Measurements from ENCODE around the gene CAMKK2.
"Not testable (repeated sequence)": the region's sequence is repeated elsewhere in the genome, so short reads cannot be mapped to it uniquely, and the experiment has no call there.

Gene CAMKK2

DNA sequence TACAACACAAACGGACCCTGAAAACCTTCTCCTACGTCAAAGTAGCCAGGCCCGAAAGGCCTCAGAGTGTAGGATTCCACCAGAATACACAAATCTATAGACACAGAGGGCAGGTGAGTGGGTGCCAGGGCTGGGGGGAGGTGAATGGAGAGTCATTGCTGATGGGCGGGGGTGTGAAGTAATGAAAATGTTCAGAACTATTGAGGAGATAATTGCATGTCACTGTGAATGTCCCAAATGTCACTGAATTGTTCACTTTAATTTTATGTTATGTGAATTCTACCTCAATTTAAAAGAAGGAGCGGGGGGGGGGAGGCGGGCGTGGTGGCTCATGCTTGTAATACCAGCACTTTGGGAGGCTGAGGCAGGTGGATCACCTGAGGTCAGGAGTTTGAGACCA lies 50.6 kb downstream of the CAMKK2 start:
- no peak for DNase-seq (ENCODE audit: low spot score)

DNA sequence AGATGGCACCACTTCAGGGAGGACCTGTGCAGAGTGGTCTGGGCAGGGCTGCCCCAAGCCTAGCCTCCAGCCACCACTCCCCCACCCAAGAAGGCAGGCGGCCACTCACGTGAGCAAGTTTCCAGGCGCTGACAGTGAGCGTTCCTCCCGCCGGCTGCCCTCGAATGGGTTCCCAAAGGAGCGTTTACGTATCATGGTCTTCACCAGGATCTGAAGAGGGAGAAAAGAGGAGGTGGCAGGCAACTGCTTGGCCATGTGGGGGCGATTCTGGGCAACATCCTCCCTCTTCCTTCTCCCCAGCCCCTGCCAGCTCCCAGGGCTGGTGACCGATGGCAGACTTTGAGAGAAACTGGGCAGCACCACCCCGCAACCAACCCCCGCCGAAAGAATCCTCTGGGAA lies 51.5 kb downstream of the CAMKK2 start:
- DNase-seq (ENCODE audit: low spot score): no peak

DNA sequence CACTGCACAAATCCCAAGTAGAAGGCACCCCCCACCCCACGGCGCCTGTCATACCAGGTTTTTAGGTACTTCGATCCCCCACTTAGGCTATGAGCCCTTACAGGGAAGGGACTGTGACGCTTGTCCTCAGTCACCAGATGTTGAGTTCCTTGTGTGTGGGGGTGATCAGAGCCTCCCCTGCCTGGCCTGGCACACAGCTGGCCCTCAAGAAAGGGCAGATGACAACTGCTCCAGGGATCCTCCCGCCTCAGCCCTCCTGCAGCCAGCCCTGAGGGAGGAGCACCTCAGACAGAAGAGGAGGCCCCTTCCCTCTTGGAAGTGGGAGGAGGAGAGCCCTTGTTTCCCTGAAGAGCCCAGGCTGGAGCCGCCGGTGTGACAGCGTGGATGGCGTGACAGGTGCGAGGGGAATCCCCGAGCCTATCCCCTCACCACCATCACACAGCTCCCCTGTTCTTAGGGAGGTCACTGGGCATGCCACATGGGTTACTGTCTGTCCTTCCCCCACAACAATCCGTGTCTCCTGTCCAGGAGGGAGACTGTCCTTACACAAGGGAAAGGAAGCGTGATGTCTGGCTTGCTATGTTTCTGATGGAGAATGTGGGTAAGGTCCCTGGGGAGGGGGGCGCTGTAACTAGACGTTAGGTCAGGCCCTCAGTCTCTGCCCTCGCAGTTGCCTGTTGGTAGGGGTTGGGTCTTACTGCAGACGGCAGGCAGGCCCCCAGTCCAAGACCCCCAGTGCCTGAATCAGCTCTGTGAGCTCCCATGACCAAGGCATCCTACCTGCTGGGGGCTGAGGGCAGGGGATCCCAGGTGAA lies 55.1 kb downstream of the CAMKK2 start:
- no peak for DNase-seq (ENCODE audit: low spot score)

DNA sequence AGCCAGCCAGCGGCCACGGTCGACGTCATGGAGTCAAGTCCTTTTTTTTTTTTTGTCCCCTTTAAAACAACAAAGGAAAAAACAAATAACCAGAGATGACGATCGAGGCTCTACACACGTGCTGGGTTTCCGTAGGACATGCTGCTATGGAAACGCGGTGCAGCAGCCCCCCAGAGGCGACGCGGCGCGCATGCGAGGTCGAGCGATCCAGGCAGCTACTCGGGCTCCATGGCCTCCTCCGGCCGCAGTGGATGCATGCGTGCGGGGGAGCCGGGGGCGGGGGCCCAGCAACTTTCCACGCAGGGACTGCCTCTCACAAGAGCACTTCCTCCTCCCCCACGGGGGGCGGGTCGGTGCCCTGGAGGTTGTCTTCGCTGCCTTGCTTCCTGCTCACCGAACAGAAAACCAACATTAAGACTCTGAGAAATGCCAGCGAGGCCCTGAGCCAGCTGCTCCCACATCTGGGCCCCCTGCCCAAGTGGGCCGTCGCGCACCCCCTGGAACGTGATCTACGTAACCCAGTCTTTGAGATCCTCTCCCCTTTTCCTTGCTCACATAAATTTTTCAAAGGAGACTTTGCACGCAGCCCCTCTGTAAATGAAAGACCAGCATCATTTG lies 55.9 kb downstream of the CAMKK2 start:
- no peak for DNase-seq (ENCODE audit: low spot score)

DNA sequence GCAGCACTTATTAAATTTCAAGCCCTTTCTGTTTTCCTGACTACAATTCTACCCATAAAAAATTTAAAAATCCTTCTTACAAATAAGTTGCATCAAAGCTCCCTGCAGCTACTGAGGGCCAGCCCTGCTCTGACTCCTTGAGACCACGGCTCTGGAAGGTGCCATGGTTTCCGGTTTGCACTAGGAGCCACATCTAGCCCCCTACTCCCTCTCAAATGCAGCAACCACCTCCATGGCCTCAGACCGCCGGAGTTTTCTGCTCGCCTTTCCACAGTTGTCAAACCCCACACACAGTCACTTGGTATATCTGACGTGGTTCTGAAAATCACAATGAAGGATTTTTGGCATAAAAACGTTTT lies 56.5 kb downstream of the CAMKK2 start:
- DNase-seq (ENCODE audit: low spot score): no peak

DNA sequence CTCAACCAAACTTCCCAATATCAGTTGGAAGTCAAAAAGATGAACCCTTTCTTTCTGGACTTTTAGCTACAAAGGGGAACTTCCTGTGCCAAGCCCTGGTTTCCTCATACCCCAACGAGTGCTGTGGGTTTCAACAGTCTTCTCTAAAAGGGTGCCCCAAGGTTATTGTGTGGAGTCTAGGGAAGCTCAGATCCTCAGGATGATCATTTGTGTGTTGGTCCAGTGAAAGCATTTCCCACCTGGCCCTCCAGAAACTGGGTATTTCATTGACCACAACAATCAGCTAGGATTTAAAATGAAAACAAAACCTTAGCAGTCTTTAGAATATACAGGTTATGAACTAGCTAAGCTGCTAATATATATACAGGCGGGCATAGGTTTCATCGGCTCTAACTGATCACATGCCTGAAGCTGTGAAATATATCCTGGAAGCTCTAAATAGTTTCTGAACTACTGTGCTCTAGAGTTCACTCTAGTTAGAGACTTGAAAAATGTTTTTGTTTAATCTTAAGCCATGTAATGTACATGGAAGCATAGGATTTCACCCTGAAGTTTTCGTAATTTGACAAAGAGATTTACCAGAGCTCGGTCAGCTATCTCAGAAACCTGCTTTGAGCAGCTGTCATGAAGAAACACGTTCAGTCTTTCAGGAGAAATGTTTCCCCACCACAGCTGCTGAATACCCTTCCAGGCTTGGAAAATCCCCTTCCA lies 57.0 kb downstream of the CAMKK2 start:
- DNase-seq (ENCODE audit: low spot score): no peak

DNA sequence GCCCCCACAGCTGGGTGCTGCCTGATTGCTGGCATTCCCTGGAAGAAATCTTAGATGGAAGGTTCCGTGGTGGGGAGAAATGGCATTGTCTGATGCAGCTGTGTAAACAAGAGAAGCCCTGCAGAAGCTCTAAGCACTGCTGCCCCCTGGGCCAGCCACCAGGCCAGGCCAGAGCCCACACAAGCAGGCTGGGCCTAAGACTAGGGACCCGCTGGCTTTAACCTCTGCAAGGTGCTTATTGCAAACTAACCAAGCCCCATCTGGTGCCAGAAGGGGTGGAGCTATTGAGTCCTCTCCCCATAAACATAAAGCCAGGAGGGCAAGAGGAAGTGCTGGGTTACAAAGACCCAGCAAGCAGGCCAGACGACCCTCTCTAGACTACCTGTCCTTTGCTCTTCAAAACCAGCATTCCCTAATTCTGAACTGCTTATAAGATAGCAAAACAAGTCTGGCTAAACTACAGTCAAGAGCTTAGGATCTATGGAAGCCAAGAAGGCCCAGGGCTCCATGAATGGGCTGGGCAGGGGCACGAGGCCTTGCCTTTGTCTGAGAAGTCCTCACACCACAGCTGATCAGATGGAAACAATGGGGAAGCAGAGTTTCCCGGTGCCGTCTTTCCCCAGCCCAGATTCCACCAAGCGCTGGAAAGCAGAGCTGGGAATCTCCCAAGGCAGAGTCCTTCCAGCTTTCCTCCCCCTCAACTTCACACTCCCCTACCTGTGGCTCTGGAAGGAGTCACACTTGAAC lies 57.7 kb downstream of the CAMKK2 start:
- no peak for DNase-seq (ENCODE audit: low spot score)

DNA sequence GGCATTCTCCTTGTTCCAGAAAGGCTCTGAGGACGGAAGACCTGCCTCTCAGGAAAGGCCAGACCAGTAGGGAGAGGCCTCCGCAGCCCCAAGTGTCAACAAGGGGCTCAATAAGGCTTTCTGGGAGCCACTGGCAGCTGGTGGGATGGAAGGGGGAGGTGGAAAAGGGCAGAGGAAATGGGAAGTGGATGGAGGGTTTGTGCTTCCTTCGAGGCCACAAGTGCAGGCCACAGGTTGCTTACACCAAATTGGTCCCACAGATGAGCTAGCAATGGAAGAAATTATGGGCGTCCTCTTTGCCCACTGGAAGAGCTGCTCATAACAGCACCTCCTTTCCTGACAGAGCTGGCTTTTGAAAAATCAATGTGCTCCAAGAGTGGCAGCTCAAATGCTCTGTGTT lies 58.4 kb downstream of the CAMKK2 start:
- no peak for DNase-seq (ENCODE audit: low spot score)

DNA sequence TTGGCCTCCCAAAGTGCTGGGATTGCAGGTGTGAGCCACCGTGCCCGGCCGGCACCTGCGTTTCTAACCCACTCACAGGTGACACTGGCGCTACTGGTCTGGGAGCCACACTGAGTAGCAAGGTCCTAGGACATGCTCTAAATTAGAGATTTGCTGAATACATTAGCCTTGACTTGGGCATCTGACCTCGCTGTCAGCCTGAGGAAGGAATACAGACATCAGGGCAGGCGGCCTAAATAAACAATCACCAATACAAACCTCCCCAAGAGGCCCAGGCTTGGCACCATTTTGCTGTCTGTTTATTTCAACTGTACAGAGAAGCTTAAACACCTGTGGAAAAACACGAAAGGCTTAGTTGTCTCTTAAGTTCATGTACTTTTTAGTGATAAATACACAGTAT lies 59.1 kb downstream of the CAMKK2 start:
- DNase-seq (ENCODE audit: low spot score): no peak

DNA sequence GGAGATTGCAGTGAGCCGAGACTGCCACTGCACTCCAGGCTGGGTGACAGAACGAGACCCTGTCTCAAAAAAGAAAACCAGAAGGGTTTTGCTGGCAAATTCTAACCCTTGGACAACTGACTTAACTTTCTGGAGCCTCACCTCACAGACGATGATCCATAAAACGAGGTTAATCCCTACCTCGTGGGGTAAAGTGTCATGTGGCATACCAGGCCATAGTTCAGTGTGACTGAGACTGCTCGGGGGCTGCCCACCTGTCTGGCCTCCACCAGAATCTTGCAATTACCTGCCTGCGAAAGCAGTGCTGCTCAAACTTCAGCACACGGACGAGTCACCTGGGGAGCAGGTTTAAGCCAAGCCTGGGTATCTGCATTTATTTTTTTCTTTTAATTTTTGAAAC lies 59.7 kb downstream of the CAMKK2 start:
- DNase-seq (ENCODE audit: low spot score): no peak

DNA sequence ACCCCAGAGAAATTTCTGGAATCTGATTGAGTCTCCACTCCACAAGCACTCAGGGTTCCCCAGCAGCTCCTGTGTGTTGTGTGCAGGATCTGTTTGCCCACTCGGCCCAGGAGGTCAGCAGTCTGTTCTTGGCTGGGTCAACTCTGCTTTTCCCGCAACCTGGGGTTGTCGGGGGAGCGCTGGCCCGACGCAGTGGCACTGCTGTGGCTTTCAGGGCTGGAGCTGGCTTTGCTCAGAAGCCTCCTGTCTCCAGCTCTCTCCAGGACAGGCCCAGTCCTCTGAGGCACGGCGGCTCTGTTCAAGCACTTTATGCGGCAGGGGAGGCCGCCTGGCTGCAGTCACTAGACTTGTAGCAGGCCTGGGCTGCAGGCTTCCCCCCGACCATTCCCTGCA lies 62.9 kb downstream of the CAMKK2 start:
- DNase-seq (ENCODE audit: low spot score): no peak

DNA sequence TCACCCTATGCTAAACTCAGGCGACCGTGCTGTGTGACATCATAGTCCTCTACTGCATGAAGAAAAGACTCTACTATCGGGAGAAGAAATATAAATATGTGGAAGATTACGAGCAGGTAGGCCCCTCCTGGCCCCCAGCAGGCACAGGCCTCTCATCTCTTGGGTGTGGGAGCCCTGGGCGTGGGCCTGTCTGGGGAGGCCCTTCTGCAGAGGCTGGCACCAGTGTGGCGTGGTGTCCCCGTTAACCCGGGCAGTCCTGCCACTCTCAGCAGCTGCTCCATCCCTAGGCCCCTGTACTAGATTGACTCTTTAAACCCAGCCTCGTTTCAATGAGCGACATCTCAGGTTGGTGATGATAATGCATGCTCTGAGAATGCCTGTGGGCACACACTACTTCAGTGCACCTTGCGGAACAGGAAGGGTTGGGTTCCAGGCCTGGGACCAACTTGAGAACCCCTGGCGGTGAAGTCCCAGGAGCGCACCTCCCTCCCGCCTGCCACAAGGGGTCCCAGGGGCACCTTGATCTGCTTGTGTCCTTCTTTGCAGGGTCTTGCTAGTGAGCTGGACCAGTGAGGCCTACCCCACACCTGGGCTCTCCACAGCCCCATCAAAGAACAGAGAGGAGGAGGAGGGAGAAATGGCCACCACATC lies 63.4 kb downstream of the CAMKK2 start:
- no peak for DNase-seq (ENCODE audit: low spot score)

DNA sequence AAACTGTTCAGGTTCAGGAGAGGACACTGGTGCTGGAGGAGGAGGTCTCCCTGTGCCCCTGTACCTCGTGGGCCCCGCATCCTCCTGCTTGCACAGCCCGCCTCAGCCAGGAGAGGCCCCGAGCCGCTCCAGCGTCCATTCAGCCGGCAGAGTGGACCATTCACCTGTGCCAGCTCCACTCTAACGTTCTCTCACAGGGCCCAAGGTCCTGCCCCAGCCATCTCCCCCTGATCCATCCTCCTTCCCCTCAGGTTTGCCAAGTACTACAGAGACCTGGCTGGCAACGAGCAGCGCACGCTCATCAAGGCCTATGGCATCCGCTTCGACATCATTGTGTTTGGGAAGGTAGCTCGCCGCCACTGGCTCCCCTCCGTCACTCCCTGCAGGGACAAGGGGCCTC lies 64.3 kb downstream of the CAMKK2 start:
- DNase-seq (ENCODE audit: low spot score): no peak

DNA sequence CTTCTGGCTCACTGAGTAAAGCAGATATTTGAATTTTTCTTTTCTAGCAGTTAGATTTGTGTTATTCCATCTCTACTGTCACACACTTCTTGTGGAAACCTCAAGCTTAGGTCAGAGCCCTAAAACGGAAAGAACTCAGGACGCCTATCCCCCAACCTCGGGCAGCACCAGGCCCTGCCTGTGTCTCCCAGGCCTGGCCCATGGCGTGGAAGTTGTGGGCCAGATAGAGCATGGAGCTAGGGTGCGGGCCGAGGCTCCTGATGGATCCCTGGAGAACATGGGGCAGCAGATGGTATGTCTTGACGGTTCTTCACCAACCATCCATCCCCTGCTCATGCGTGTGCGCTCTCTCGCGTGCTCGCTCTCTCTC lies 66.0 kb downstream of the CAMKK2 start:
- DNase-seq (ENCODE audit: low spot score): no peak

DNA sequence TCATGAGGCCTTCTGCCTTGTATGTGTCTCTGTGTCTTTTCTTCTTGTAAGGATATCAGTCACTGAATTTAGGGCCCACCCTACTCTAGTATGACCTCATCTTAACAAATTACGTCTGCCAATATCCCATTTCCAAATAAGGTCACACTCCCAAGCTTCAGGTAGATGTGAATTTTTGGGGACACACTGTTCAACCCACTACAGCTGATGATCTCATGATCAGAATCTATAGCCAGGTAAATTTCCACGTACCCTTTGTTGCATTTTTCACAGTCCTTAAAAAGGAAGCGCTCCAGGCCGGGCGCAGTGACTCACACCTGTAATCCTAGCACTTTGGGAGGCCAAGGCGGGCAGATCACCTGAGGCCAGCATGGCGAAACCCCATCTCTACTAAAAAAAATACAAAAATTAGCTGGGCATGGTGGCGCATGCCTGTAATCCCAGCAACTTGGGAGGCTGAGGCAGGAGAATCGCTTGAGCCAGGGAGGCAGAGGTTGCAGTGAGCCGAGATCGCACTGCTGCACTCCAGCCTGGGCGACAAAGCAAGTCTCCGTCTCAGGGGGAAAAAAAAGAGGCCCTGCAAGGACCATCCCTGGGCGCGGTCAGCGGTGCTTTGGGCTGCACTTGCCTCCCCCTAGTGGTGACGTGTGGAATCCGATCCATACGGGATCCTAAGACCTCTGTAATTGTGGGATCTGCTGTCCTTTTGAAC lies 66.5 kb downstream of the CAMKK2 start:
- DNase-seq (ENCODE audit: low spot score): peak; percentile 73

DNA sequence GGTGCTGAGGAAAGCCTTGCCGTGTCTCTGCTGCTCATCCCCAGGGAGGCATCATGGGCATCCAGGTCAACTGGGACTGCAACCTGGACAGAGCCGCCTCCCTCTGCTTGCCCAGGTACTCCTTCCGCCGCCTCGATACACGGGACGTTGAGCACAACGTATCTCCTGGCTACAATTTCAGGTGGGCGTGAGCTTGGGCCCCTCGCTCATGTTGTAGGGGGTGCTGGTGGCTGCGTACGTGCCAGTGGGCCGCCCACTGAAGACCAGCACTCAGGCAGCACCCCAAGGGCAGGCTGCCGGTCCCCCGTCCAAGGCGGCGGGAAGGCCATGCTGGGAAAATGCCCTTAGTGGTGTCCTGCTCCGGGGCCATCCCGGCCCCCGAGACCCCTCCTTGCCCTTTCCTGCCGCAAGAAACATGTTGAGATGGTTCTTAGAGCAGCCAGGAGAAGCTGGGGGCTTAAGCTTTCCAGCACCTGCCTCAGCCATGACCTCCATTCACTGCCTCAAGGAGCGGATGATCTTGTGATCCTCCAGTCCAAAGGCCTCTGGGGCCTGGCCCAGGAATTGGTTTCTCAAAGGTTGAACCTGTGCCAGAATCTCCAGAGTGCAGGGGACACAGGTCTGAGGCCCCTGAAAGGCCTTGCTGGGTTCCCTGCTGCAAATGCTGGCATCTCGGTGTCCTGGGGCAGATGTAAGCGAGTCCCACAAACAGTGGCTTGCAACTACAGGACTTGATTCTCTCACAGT lies 67.4 kb downstream of the CAMKK2 start:
- no peak for DNase-seq (ENCODE audit: low spot score)

DNA sequence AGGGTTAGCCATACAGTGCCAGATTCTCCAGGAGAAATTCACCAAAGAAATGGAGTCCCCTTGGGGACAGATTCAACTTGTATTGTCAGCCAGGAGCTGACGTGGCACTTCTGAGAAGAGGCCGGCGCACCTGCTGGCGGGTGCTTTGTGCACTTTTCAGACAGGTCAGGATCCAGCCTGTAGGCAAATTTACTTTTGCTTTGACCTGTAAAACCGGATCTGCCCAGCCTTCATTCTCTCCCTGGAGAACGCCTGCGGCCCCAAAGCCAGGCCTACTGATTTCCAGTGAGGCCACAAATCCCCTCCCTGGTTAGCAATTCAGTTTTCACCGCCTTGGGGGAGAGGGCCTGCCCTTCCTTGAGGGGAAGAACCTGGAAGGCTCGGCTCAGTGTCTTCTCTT lies 69.2 kb downstream of the CAMKK2 start:
- no peak for DNase-seq (ENCODE audit: low spot score)

DNA sequence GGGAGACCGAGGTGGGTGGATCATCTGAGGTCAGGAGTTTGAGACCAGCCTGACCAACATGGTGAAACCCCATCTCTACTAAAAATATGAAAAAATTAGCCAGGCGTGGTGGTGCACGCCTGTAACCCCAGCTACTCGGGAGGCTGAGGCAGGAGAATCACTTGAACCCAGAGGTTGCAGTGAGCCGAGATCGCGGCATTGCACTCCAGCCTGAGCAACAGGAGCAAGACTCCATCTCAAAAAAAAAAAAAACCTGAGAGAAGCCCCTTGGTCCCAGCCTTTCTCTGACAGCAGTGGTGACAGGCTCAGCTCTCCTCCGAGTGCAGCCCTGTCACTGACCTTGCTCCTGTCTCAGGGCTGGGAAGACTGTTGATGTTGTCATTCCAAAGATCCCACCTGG lies 69.6 kb downstream of the CAMKK2 start:
- DNase-seq (ENCODE audit: low spot score): not testable (repeated sequence)

DNA sequence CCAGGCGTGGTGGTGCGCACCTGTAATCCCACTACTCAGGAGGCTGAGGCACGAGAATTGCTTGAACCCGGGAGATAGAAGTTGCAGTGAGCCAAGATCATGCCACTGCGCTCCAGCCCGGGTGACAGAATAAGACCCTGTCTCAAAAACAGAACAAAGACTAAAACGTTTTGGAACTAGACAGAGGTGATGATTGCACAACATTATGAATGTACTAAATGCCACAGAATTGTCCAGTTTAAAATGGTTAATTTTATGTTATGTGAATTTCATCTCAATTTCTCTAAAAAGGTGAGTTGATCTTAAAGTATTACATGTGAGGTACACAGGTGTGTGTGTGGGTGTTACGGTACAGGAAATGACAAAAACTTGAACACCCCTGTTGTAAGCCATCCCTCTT lies 70.1 kb downstream of the CAMKK2 start:
- DNase-seq (ENCODE audit: low spot score): no peak

DNA sequence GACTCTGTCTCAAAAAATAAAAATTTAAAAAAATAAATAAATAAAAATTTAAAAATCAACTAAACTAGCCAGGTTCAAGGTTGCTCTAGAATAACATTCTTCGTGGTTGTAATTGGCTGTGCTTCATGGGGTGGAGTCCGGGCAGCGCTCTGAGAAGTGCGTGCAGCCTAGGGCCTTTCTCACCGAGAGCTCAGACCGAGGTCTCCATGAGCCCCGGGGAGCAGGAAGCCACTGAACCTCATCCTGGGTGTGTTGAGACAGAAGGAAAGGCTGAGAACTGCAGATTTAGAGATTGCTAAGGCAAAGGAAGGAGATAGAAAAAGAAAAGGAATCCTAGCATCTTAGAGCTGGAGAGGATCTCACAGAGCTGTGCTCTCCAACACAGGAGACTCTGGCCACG lies 71.9 kb downstream of the CAMKK2 start:
- no peak for DNase-seq (ENCODE audit: low spot score)
